Activated CD4-positive, alpha-beta T cell treated with anti-CD3 and anti-CD28 coated beads, Interleukin-2, amount 10 ng/mL, durations not matched to agents 7 days and 5 days (primary cell): ENCODE data around the gene RNF141. TPM values are rescaled to one million over a fixed set of nuclear protein-coding genes. Genes with fewer than 3 reads are reported as not detected.

ENCODE experiments used
- CTCF ChIA-PET: fragments of 350-600 bp; sonication (Branson Sonifier 250); formaldehyde crosslinking; loops from one replicate; lab custom pipeline; 2021; ENCODE audit warnings: antibody characterized with exemption; lab: Charles Lee
- POLR2A ChIA-PET: fragments of 350-600 bp; sonication (Branson Sonifier 250); formaldehyde crosslinking; loops from one replicate; lab custom pipeline; 2021; ENCODE audit warnings: antibody characterized with exemption; lab: Charles Lee
- DNase-seq: peaks from one replicate; pipeline ENCODE4 v3.0.0-alpha.2; 2020
- H3K27ac Mint-ChIP-seq: one replicate; pipeline ENCODE4 v1.8.0; 2021; ENCODE audit warnings: mild to moderate bottlenecking, moderate library complexity, mixed read lengths
- H3K27me3 Mint-ChIP-seq: one replicate; pipeline ENCODE4 v1.8.0; 2021; ENCODE audit warnings: mixed read lengths
- H3K36me3 Mint-ChIP-seq: one replicate; pipeline ENCODE4 v1.8.0; 2021; ENCODE audit warnings: low read depth, mixed read lengths
- H3K4me1 Mint-ChIP-seq: one replicate; pipeline ENCODE4 v1.8.0; 2021; ENCODE audit warnings: mixed read lengths
- H3K4me3 Mint-ChIP-seq: one replicate; pipeline ENCODE4 v1.8.0; 2021; ENCODE audit warnings: mild to moderate bottlenecking, moderate library complexity, mixed read lengths
- H3K9me3 Mint-ChIP-seq: one replicate; pipeline ENCODE4 v1.8.0; 2021; ENCODE audit warnings: mixed read lengths
- total RNA-seq, 2 experiments: library from RNA; stranded (reverse); gene quantifications; one replicate each; pipeline ENCODE4 v1.2.3, GENCODE V29; 2021

Gene RNF141
- total RNA-seq, 2 experiments from 2014 or later = 10.3 to 11.6 TPM

GRCh38 chr11:10533323-10533722 is 7.7 kb downstream of the RNF141 start:
- POLR2A ChIA-PET = no interaction called here

DNA sequence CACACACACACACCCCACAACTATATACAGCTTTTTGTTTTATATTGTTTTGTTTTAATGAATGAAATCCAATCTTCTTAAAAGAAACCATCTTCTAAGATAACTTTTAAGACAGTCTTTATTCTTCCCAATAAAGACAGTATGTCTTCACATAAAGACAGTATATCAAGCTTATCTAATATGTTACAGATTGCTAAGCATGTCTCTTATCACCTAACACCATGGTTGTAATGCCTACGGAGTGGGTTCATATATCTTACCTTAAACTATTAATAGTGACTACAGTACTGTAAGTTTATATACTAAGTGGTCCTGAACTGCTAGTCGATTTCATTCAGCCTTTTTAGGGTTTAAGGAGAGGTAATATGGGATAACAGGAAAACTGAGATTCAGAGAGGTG is 8.5 kb downstream of the RNF141 start:
- POLR2A ChIA-PET = no interaction called here
- Mint-ChIP-seq H3K36me3 (peaks cover 14% of the 10 kb centered on the region), H3K9me3 (no peaks in the 10 kb centered on the region), H3K4me1 (peaks cover 12% of the 10 kb centered on the region), H3K27me3 (no peaks in the 10 kb centered on the region), H3K4me3 (no peak overlapping the region), H3K27ac (no peak overlapping the region)
- CTCF ChIA-PET = interaction anchor here (0.6 to 1.4 kb wide), 3 partner anchors 12 to 121 kb away, joined by 3 read pairs; no protein-coding TSS in a partner anchor
- DNase-seq = no peak

More at GRCh38 chr11:10533323-10533722, 7.7 kb downstream of the RNF141 start:
- Mint-ChIP-seq H3K36me3 (peaks cover 13% of the 10 kb centered on the region), H3K4me3 (no peak overlapping the region), H3K27me3 (no peaks in the 10 kb centered on the region), H3K9me3 (no peaks in the 10 kb centered on the region), H3K27ac (no peak overlapping the region), H3K4me1 (peaks cover 10% of the 10 kb centered on the region)
- DNase-seq = no peak
- CTCF ChIA-PET = no interaction called here

GRCh38 chr11:10529279-10529678 is 11.7 kb downstream of the RNF141 start:
- Mint-ChIP-seq H3K4me1 (peaks cover 13% of the 10 kb centered on the region), H3K9me3 (no peaks in the 10 kb centered on the region), H3K27me3 (no peaks in the 10 kb centered on the region), H3K36me3 (peaks cover 24% of the 10 kb centered on the region), H3K27ac (no peak overlapping the region), H3K4me3 (no peak overlapping the region)
- CTCF ChIA-PET = interaction anchor here (1.5 kb wide), 1 partner anchor 12 kb away, joined by 6 read pairs; the partner anchor contains the start of gene RNF141
- DNase-seq = no peak
- POLR2A ChIA-PET = no interaction called here

DNA sequence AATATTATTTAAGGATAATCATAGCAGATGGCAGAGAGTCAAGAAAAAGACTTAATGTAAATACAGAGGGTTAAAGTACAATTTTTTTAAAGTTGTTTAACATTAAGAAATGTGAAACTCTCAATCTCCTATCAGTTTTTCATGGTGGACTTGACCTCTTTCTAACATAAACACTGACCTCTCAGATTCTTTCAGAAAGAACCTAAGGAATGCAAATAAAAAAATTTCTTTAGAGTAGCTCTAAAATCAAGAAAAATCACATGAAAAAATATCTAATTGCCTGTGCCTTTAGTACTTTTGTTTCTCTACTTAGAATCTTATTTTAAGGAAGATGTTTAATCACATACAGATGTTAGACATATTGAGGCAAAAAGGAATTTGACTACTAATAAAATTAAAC is 12.9 kb downstream of the RNF141 start:
- Mint-ChIP-seq H3K27ac (no peak overlapping the region), H3K4me3 (no peak overlapping the region), H3K36me3 (peaks cover 27% of the 10 kb centered on the region), H3K4me1 (peaks cover 13% of the 10 kb centered on the region), H3K27me3 (no peaks in the 10 kb centered on the region), H3K9me3 (no peaks in the 10 kb centered on the region)
- CTCF ChIA-PET = interaction anchor here (0.7 to 1.5 kb wide), 3 partner anchors 9 to 13 kb away, joined by 3 to 6 read pairs (median 3); partner anchors contain the start of gene RNF141
- POLR2A ChIA-PET = interaction anchor here (0.6 kb wide), 1 partner anchor 1180 kb away, joined by 6 read pairs; no protein-coding TSS in a partner anchor
- DNase-seq = no peak

- Mint-ChIP-seq H3K4me1 (peaks cover 13% of the 10 kb centered on the region), H3K27me3 (no peaks in the 10 kb centered on the region), H3K9me3 (no peaks in the 10 kb centered on the region), H3K36me3 (peaks cover 27% of the 10 kb centered on the region), H3K4me3 (no peak overlapping the region), H3K27ac (no peak overlapping the region)
- CTCF ChIA-PET = interaction anchor here (0.6 to 1.5 kb wide), 5 partner anchors 8 to 102 kb away, joined by 3 to 6 read pairs (median 3); partner anchors contain the start of gene RNF141
- DNase-seq = no peak
- POLR2A ChIA-PET = no interaction called here
These were observed 13.7 kb downstream of the RNF141 start for GRCh38 chr11:10526974-10527918.

DNA sequence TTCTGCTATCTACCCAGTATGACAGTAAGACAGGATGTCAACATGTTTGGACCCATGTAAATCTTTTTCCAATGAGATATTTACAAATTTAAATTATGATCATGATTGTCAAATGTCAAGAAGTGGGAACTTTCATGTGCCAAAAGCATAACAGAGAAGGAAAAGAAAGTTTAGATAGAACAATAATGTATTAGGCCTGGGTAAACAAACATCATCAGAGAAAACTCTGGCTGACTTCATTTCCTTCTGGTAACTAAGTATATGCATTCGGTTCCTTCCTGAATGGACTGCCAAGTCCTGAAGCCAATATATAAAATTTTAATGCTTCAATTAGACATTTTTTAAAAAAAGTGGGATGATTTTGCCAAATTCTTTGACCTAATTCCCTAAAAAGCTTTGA is 16.5 kb downstream of the RNF141 start:
- CTCF ChIA-PET = no interaction called here
- no peak for DNase-seq

GRCh38 chr11:10522921-10523320 is 18.1 kb downstream of the RNF141 start:
- POLR2A ChIA-PET = no interaction called here
- peaks cover 13% of the 10 kb centered on the region for H3K4me1 Mint-ChIP-seq
- H3K36me3 Mint-ChIP-seq = peaks cover 28% of the 10 kb centered on the region
- CTCF ChIA-PET = interaction anchor here (1.1 kb wide), 2 partner anchors 8 to 18 kb away, joined by 3 read pairs; partner anchors contain the start of gene RNF141
- no peak overlapping the region for H3K27ac Mint-ChIP-seq
- H3K9me3 Mint-ChIP-seq = no peaks in the 10 kb centered on the region
- no peak overlapping the region for H3K4me3 Mint-ChIP-seq
- no peak for DNase-seq
- no peaks in the 10 kb centered on the region for H3K27me3 Mint-ChIP-seq

More for the DNA sequence above, 16.5 kb downstream of the RNF141 start:
- Mint-ChIP-seq H3K4me3 (no peak overlapping the region), H3K27me3 (no peaks in the 10 kb centered on the region), H3K4me1 (peaks cover 13% of the 10 kb centered on the region), H3K36me3 (peaks cover 32% of the 10 kb centered on the region), H3K27ac (no peak overlapping the region), H3K9me3 (no peaks in the 10 kb centered on the region)
- POLR2A ChIA-PET = no interaction called here

DNA sequence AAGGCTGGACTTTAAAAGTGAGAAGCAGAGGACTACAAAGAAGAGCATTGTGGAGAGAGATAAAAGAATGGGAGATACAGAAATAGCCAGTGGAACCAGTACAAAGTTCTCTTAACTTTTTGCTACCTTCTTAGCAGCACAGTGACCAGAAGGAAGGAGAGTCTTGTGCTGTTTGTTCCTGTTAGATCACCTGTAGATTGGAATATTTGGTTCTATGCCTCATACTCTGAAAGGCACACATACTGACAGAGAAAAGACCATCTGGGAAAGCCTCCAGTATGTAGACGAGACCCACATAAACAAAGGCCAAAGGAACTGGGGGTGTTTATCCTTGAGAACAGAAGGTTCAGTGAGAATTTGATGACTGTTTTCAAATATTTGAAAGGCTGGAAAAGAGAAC is 18.7 kb downstream of the RNF141 start:
- Mint-ChIP-seq H3K4me3 (no peak overlapping the region), H3K9me3 (no peaks in the 10 kb centered on the region), H3K36me3 (peaks cover 26% of the 10 kb centered on the region), H3K27ac (no peak overlapping the region), H3K4me1 (peaks cover 9% of the 10 kb centered on the region), H3K27me3 (no peaks in the 10 kb centered on the region)
- CTCF ChIA-PET = no interaction called here
- DNase-seq = no peak
- POLR2A ChIA-PET = no interaction called here

DNA sequence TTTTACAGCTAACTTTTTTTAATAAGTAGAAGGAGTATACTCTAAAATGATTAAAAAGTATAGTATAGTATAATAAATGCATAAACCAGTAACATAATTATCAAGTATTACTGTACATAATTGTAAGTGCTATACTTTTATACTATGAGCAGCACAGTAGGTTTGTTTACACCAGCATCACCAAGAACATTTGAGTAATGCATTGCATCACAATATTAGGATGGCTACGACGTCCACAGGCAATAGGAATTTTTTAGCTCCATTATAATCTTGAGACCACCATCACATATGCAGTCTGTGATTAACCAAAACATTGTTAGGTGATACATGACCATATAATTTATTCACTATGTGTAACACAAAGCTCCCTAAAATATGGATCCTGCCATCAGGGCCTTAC is 20.4 kb downstream of the RNF141 start:
- H3K27me3 Mint-ChIP-seq = no peaks in the 10 kb centered on the region
- POLR2A ChIA-PET = no interaction called here

GRCh38 chr11:10519630-10520029 is 21.4 kb downstream of the RNF141 start:
- POLR2A ChIA-PET = no interaction called here
- no peak overlapping the region for H3K27ac Mint-ChIP-seq
- DNase-seq = no peak
- no peak overlapping the region for H3K4me3 Mint-ChIP-seq
- CTCF ChIA-PET = interaction anchor here (1.1 to 2.9 kb wide), 2 partner anchors 9 to 22 kb away, joined by 3 to 9 read pairs; partner anchors contain the start of gene RNF141
- H3K4me1 Mint-ChIP-seq = no peaks in the 10 kb centered on the region
- no peaks in the 10 kb centered on the region for H3K9me3 Mint-ChIP-seq
- H3K36me3 Mint-ChIP-seq = peaks cover 23% of the 10 kb centered on the region
- no peaks in the 10 kb centered on the region for H3K27me3 Mint-ChIP-seq

More for the DNA sequence above, 20.4 kb downstream of the RNF141 start:
- CTCF ChIA-PET = interaction anchor here (0.6 to 2.9 kb wide), 4 partner anchors 10 to 1376 kb away, joined by 3 to 9 read pairs (median 6); partner anchors contain the start of gene RNF141
- no peak for DNase-seq
- Mint-ChIP-seq H3K9me3 (no peaks in the 10 kb centered on the region), H3K36me3 (peaks cover 26% of the 10 kb centered on the region), H3K4me3 (no peak overlapping the region), H3K27ac (no peak overlapping the region), H3K4me1 (no peaks in the 10 kb centered on the region)

GRCh38 chr11:10518891-10519290 is 22.1 kb downstream of the RNF141 start:
- no peak overlapping the region for H3K27ac Mint-ChIP-seq
- POLR2A ChIA-PET = no interaction called here
- H3K4me3 Mint-ChIP-seq = no peak overlapping the region
- CTCF ChIA-PET = interaction anchor here (1.1 to 2.9 kb wide), 2 partner anchors 9 to 22 kb away, joined by 3 to 9 read pairs; partner anchors contain the start of gene RNF141
- no peaks in the 10 kb centered on the region for H3K9me3 Mint-ChIP-seq
- no peaks in the 10 kb centered on the region for H3K4me1 Mint-ChIP-seq
- no peaks in the 10 kb centered on the region for H3K27me3 Mint-ChIP-seq
- no peak for DNase-seq
- peaks cover 20% of the 10 kb centered on the region for H3K36me3 Mint-ChIP-seq

- no peak overlapping the region for H3K4me3 Mint-ChIP-seq
- CTCF ChIA-PET = interaction anchor here (2.9 kb wide), 1 partner anchor 23 kb away, joined by 9 read pairs; the partner anchor contains the start of gene RNF141
- H3K27me3 Mint-ChIP-seq = no peaks in the 10 kb centered on the region
- POLR2A ChIA-PET = interaction anchor here (0.7 kb wide), 1 partner anchor 16 kb away, joined by 4 read pairs; no protein-coding TSS in a partner anchor
- peaks cover 2% of the 10 kb centered on the region for H3K4me1 Mint-ChIP-seq
- no peak overlapping the region for H3K27ac Mint-ChIP-seq
- no peak for DNase-seq
- H3K9me3 Mint-ChIP-seq = no peaks in the 10 kb centered on the region
- H3K36me3 Mint-ChIP-seq = peaks cover 19% of the 10 kb centered on the region
These were observed 22.9 kb downstream of the RNF141 start for GRCh38 chr11:10518123-10518522.

DNA sequence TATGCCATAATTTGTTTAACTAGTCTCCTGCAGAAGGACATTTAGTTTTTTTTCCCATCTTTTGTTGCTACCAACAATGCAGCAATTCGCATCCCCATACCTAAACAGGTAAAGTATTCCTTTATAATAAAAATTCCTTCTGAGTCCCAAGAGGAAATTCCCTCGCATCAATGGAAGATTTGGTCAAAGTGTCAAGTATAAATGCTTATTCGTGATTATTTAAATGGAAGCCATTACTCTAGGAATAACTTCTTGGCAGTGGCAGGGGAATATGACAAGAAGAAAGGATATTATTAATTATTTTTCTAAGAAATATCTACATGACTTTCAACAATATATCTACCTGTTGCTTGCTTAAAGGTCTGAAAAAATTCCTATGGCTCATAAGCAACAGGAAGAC is 25.6 kb downstream of the RNF141 start:
- Mint-ChIP-seq H3K27me3 (no peaks in the 10 kb centered on the region), H3K4me3 (no peak overlapping the region), H3K36me3 (peaks cover 13% of the 10 kb centered on the region), H3K9me3 (no peaks in the 10 kb centered on the region), H3K27ac (no peak overlapping the region), H3K4me1 (peaks cover 7% of the 10 kb centered on the region)
- ChIA-PET POLR2A (no interaction called here), CTCF (no interaction called here)
- DNase-seq = no peak
